ENCODE results near the gene BBS9. TPM values are rescaled to one million over a fixed set of nuclear protein-coding genes. Genes with fewer than 3 reads are reported as not detected.

Gene BBS9
- total RNA-seq, 1 experiment from 2014 or later = 26.4 TPM

DNA sequence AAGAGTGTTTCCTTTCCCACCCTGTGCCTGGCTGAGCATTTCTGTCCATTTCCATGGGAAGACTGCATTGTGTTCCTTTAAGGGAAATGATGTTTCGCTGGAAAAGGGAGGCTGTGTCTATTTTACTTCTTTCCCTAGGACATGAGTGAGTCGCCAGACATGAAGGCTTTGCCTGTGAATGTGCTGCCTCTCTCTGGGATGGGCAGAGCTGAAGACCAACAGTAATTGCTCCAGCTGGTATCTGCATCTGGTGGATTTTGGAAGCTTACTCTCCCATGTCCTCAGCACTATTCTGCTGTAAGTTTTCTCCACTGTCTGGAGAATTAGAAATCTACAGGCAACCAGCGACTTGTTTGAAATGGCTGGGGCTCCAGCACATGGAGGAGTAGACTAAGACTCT lies 511.4 kb downstream of the BBS9 start:
- Histone ChIP-seq H3K27me3 (ENCODE audit: insufficient read depth, low read length) (no peaks in the 10 kb centered on the region), H3K18ac (ENCODE audit: insufficient read length, low read depth, low read length) (no peak overlapping the region), H2BK5ac (ENCODE audit: insufficient read length, low read length) (no peak overlapping the region), H2AK5ac (ENCODE audit: insufficient read length, low read length) (no peak overlapping the region), H3T11ph (ENCODE audit: low read length) (no peak overlapping the region), H3K56ac (ENCODE audit: insufficient read length, low read depth, low read length) (no peak overlapping the region), H3K9ac (ENCODE audit: extremely low read depth, insufficient read length, low read length) (no peak overlapping the region), H3K23ac (ENCODE audit: insufficient read length, low read depth, low read length) (no peak overlapping the region), H2BK120ac (ENCODE audit: low read depth, low read length, poor library complexity, severe bottlenecking) (no peak overlapping the region), H3K23me2 (ENCODE audit: insufficient read length, low read depth, low read length, poor library complexity, severe bottlenecking) (no peaks in the 10 kb centered on the region), H3K27ac (ENCODE audit: insufficient read length, low read depth, low read length) (no peak overlapping the region), H4K20me1 (ENCODE audit: control insufficient read depth, insufficient read depth, insufficient read length) (no peaks in the 10 kb centered on the region), H3K79me2 (ENCODE audit: insufficient read depth, low read length) (no peaks in the 10 kb centered on the region), H3K4ac (ENCODE audit: low read depth, low read length) (no peak overlapping the region), H3K4me2 (ENCODE audit: insufficient read depth, insufficient read length, low read length) (no peak overlapping the region), H4K5ac (ENCODE audit: insufficient read length, low read depth, low read length) (no peak overlapping the region), H4K8ac (replicated peaks; ENCODE audit: insufficient read length, low read depth, low read length) (no peak overlapping the region), H3K14ac (ENCODE audit: insufficient read depth, low read length) (no peak overlapping the region), H3K9me3 (ENCODE audit: control insufficient read depth, low read depth, low read length) (no peaks in the 10 kb centered on the region), H3K79me1 (ENCODE audit: insufficient read depth, low read depth, low read length, poor library complexity, severe bottlenecking) (no peaks in the 10 kb centered on the region), H3K4me1 (ENCODE audit: insufficient read depth, low read length) (no peaks in the 10 kb centered on the region), H2BK12ac (ENCODE audit: insufficient read length, low read depth, low read length) (no peak overlapping the region), H2BK15ac (ENCODE audit: low read depth, low read length) (no peak overlapping the region), H2BK20ac (ENCODE audit: low read depth, low read length, poor library complexity, severe bottlenecking) (no peak overlapping the region), H2AFZ (ENCODE audit: low read length) (no peak overlapping the region), H4K91ac (ENCODE audit: insufficient read length, low read depth, low read length) (no peak overlapping the region)
- no peaks in the 10 kb centered on the region for H3K27me3 Mint-ChIP-seq (ENCODE audit: low read depth)
- 0 out of 4 replicates have a peak, but pooled peaks cover 0 to 2% of the 10 kb centered on the region in 2 experiments for H3K4me1 Mint-ChIP-seq
- no peaks in the 10 kb centered on the region for H3K36me3 Mint-ChIP-seq (ENCODE audit: insufficient read depth in 1 of 3, low read depth in 3 of 3)
- WGBS (ENCODE audit: extremely low coverage, insufficient read length, low lambda C conversion rate) = no CpG with 5 or more reads among the region's 3 CpGs
- H3K4me3 Mint-ChIP-seq = no peak overlapping the region
- no peaks in the 10 kb centered on the region for H3K9me3 Mint-ChIP-seq
- no peak for DNase-seq
- H3K27ac Mint-ChIP-seq = no peak overlapping the region
- TF ChIP-seq, protein P1, sequence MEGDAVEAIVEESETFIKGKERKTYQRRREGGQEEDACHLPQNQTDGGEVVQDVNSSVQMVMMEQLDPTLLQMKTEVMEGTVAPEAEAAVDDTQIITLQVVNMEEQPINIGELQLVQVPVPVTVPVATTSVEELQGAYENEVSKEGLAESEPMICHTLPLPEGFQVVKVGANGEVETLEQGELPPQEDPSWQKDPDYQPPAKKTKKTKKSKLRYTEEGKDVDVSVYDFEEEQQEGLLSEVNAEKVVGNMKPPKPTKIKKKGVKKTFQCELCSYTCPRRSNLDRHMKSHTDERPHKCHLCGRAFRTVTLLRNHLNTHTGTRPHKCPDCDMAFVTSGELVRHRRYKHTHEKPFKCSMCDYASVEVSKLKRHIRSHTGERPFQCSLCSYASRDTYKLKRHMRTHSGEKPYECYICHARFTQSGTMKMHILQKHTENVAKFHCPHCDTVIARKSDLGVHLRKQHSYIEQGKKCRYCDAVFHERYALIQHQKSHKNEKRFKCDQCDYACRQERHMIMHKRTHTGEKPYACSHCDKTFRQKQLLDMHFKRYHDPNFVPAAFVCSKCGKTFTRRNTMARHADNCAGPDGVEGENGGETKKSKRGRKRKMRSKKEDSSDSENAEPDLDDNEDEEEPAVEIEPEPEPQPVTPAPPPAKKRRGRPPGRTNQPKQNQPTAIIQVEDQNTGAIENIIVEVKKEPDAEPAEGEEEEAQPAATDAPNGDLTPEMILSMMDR (conservative IDR thresholded peaks at IDR 0.05) = no peak
